A549 (cell line): ENCODE data around the gene TP73. TPM values are rescaled to one million over a fixed set of nuclear protein-coding genes. Genes with fewer than 3 reads are reported as not detected.

ENCODE experiments used
- ATAC-seq, 2 experiments: fragments of 200-7000 bp in 1 of 2; fragments of >200 bp in 1 of 2; cut with Nextera tagmentation in 1 of 2; cut with Tn5 transposase in 1 of 2; 3 replicates each; pipeline versions ENCODE4 v1.8.0 to v1.9.1; 2018 to 2020; ENCODE audit warnings: mild to moderate bottlenecking in 1 of 2, moderate library complexity in 1 of 2
- CTCF ChIA-PET: fragments of 300-600 bp; sonication (Branson Sonifier 250); formaldehyde crosslinking; extraction: SDS; loops from one replicate; lab custom pipeline; 2021; ENCODE audit warnings: antibody characterized with exemption, inconsistent platforms; lab: Yijun Ruan, JAX
- POLR2A ChIA-PET: fragments of 350-600 bp; formaldehyde crosslinking; extraction: SDS; loops from one replicate; lab custom pipeline; 2021; ENCODE audit warnings: antibody characterized with exemption, inconsistent platforms; lab: Yijun Ruan, JAX
- DNase-seq, 2 experiments: peaks; one replicate each; pipeline versions ENCODE4 v3.0.0 to v3.0.0-alpha.2; 2011 to 2016; ENCODE audit warnings: low read depth in 1 of 2, low spot score in 1 of 2
- FAIRE-seq: peaks from 2 replicates; lab custom pipeline; 2011; peaks lifted over from hg19 to GRCh38; lab: Jason Lieb, UNC
- H3K27ac ChIP-seq, 2 experiments: fragments of >200 bp; sonication (Bioruptor Twin); formaldehyde crosslinking; 3 replicates each; pipeline ENCODE4 v1.5.1; 2016 to 2017
- H3K4me1 ChIP-seq: fragments of >200 bp; sonication (Bioruptor Twin); formaldehyde crosslinking; 3 replicates; pipeline ENCODE4 v1.6.1; 2016
- H3K4me2 ChIP-seq: fragments of >200 bp; sonication (Bioruptor Twin); formaldehyde crosslinking; 3 replicates; pipeline ENCODE4 v1.6.1; 2016
- H3K4me3 ChIP-seq: fragments of >200 bp; sonication (Bioruptor Twin); formaldehyde crosslinking; 3 replicates; pipeline ENCODE4 v1.5.1; 2016
- H3K9me3 ChIP-seq: fragments of >200 bp; sonication (Bioruptor Twin); formaldehyde crosslinking; 3 replicates; pipeline ENCODE4 v1.6.1; 2016
- BCL3 ChIP-seq: fragments of >200 bp; sonication (Bioruptor Twin); formaldehyde crosslinking; IDR thresholded peaks from 3 replicates; pipeline ENCODE4 v1.6.1; 2016
- BHLHE40 ChIP-seq: IDR thresholded peaks from 2 replicates; pipeline ENCODE4 v1.6.1; 2012; ENCODE audit warnings: low read depth, low read length, inconsistent platforms
- CBX8 ChIP-seq: fragments of 200-600 bp; sonication (generic); IDR thresholded peaks from 2 replicates; pipeline ENCODE4 v1.6.1; 2016
- CHD4 ChIP-seq: fragments of 200-600 bp; sonication (generic); IDR thresholded peaks from 2 replicates; pipeline ENCODE4 v1.6.1; 2016; ENCODE audit warnings: antibody characterized with exemption, mild to moderate bottlenecking, borderline replicate concordance
- CTCF ChIP-seq: fragments of >200 bp; sonication (Bioruptor Twin); formaldehyde crosslinking; IDR thresholded peaks from 3 replicates; pipeline ENCODE4 v1.5.1; 2016
- EHMT2 ChIP-seq: fragments of 200-600 bp; sonication (generic); IDR thresholded peaks from 2 replicates; pipeline ENCODE4 v1.6.1; 2016; ENCODE audit warnings: antibody characterized with exemption, low read depth, mild to moderate bottlenecking, moderate library complexity
- EP300 ChIP-seq, 2 experiments: fragments of >200 bp; sonication (Bioruptor Twin); formaldehyde crosslinking; IDR thresholded peaks; 2 replicates in 1 of 2; 3 replicates in 1 of 2; pipeline ENCODE4 v1.6.1; 2016 to 2017
- HDAC2 ChIP-seq: fragments of 200-600 bp; sonication (generic); IDR thresholded peaks from 2 replicates; pipeline ENCODE4 v1.6.1; 2016
- HEYL ChIP-seq: fragments of 250-450 bp; sonication (Bioruptor Pico); IDR thresholded peaks from 2 replicates; pipeline ENCODE4 v1.8.0; 2021; ENCODE audit warnings: mild to moderate bottlenecking, moderate library complexity
- MAZ ChIP-seq: fragments of 150-350 bp; IDR thresholded peaks from 2 replicates; pipeline ENCODE4 v1.6.1; 2014; ENCODE audit warnings: antibody characterized with exemption, low read depth, low read length, borderline replicate concordance
- NR3C1 ChIP-seq: fragments of >200 bp; sonication (Bioruptor Twin); formaldehyde crosslinking; IDR thresholded peaks from 3 replicates; pipeline ENCODE4 v1.6.1; 2017
- POLR2A ChIP-seq: IDR thresholded peaks from 2 replicates; pipeline ENCODE4 v1.6.1; 2012; ENCODE audit warnings: mild to moderate bottlenecking, low read length
- RAD21 ChIP-seq, 2 experiments: fragments of >200 bp in 1 of 2; sonication (Bioruptor Twin) in 1 of 2; formaldehyde crosslinking in 1 of 2; IDR thresholded peaks in 1 of 2; conservative IDR thresholded peaks in 1 of 2; 2 replicates in 1 of 2; 3 replicates in 1 of 2; pipeline ENCODE4 v1.6.1; 2012 to 2018; ENCODE audit warnings: inconsistent platforms in 1 of 2
- RFX5 ChIP-seq: fragments of 450-650 bp; IDR thresholded peaks from 2 replicates; pipeline ENCODE4 v1.7.1; 2014; ENCODE audit warnings: antibody characterized with exemption, mild to moderate bottlenecking, moderate library complexity
- RNF2 ChIP-seq: fragments of 200-600 bp; sonication (generic); IDR thresholded peaks from 2 replicates; pipeline ENCODE4 v1.6.1; 2016; ENCODE audit warnings: low read depth, mild to moderate bottlenecking, antibody characterized with exemption, moderate library complexity, borderline replicate concordance
- SREBF2 ChIP-seq: fragments of 450-650 bp; IDR thresholded peaks from 2 replicates; pipeline ENCODE4 v1.6.1; 2014; ENCODE audit warnings: mild to moderate bottlenecking, moderate library complexity
- TP53 ChIP-seq: fragments of 250-450 bp; sonication (Bioruptor Pico); IDR thresholded peaks from 2 replicates; pipeline ENCODE4 v1.5.0; 2021; ENCODE audit warnings: mild to moderate bottlenecking, moderate library complexity
- ZSCAN20 ChIP-seq: fragments of 250-450 bp; sonication (Bioruptor Pico); IDR thresholded peaks from 2 replicates; pipeline ENCODE4 v1.8.0; 2022; ENCODE audit warnings: mild to moderate bottlenecking, moderate library complexity
- WGBS: methylation state at CpG from one replicate; pipeline ENCODE4 v1.1.6; 2017; ENCODE audit errors: missing lambda C conversion rate; 5-methylcytosine and 5-hydroxymethylcytosine counted together
- polyA plus RNA-seq, 4 experiments: library from polyadenylated mRNA; depleted of rRNA in 3 of 4; stranded (reverse); fragments of >200 nt; fragmentation: RNase III in 1 of 4; extraction: RNeasy Plus Mini Kit Qiagen cat#74134 plus additional on column Dnase treatment in 1 of 4; gene quantifications; 2 replicates in 3 of 4; 3 replicates in 1 of 4; pipeline ENCODE4 v1.2.3, GENCODE V29; 2011 to 2017
- TF ChIP-seq, protein P1 (sequence below): fragments of >200 bp; sonication (Bioruptor Twin); formaldehyde crosslinking; IDR thresholded peaks from 2 replicates; pipeline ENCODE4 v1.6.1; 2016
- TF ChIP-seq, protein P2 (sequence below): fragments of 450-650 bp; IDR thresholded peaks from 2 replicates; pipeline ENCODE4 v1.6.1; 2014; ENCODE audit warnings: antibody characterized with exemption

Gene TP73
- polyA plus RNA-seq, 2 of the 4 experiments (the other 2 are of a cell fraction), result 0.01 to 0.25 TPM

- H3K4me2 ChIP-seq, result no peak overlapping the region
- no peaks in the 10 kb centered on the region for H3K9me3 ChIP-seq
- no peak for DNase-seq
- H3K4me3 ChIP-seq, result no peak overlapping the region
- 93% methylated on average over 19 of the region's 22 CpGs for WGBS
- no peak for FAIRE-seq
- ChIA-PET POLR2A (no interaction called here), CTCF (no interaction called here)
- TF ChIP-seq SREBF2, result no peak
- TF ChIP-seq, protein P1, sequence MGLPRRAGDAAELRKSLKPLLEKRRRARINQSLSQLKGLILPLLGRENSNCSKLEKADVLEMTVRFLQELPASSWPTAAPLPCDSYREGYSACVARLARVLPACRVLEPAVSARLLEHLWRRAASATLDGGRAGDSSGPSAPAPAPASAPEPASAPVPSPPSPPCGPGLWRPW, result no peak
- TF ChIP-seq CTCF, result no peak
- TF ChIP-seq, protein P2, sequence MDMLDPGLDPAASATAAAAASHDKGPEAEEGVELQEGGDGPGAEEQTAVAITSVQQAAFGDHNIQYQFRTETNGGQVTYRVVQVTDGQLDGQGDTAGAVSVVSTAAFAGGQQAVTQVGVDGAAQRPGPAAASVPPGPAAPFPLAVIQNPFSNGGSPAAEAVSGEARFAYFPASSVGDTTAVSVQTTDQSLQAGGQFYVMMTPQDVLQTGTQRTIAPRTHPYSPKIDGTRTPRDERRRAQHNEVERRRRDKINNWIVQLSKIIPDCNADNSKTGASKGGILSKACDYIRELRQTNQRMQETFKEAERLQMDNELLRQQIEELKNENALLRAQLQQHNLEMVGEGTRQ, result no peak
- no peak for TF ChIP-seq CHD4
- TF ChIP-seq CBX8, result no peak
- TF ChIP-seq TP53, result no peak
- no peak for TF ChIP-seq RAD21 (conservative IDR thresholded peaks at IDR 0.05 in 1 of 2, IDR thresholded peaks at IDR 0.05 in 1 of 2)
- no peak for TF ChIP-seq HDAC2
- no peak for TF ChIP-seq BHLHE40
- no peak for TF ChIP-seq ZSCAN20 (CRISPR knock-in tag)
- no peak for TF ChIP-seq POLR2A
- TF ChIP-seq MAZ, result no peak
- no peaks in the 10 kb centered on the region for H3K4me1 ChIP-seq
- ATAC-seq, result no peak
- H3K27ac ChIP-seq, result no peak overlapping the region
Measured at GRCh38 chr1:3741566-3742438, 89.5 kb downstream of the TP73 start.

- DNase-seq (no peak), ATAC-seq (no peak), FAIRE-seq (no peak)
- CTCF ChIA-PET, result no interaction called here
- WGBS, result 83% methylated on average over 22 of the region's 24 CpGs
- Histone ChIP-seq H3K4me3 (no peak overlapping the region), H3K27ac (no peak overlapping the region), H3K4me2 (no peak overlapping the region), H3K4me1 (peaks cover 2% of the 10 kb centered on the region; the same call in 2 of the 3 replicates), H3K9me3 (no peaks in the 10 kb centered on the region)
- POLR2A ChIA-PET, result no interaction called here
- TF ChIP-seq SREBF2 (no peak), NR3C1 (no peak), TP53 (no peak), RNF2 (no peak), EP300 (IDR thresholded peaks at IDR 0.05) (no peak), HEYL (CRISPR knock-in tag) (no peak), BCL3 (no peak), RFX5 (no peak), EHMT2 (no peak), CBX8 (no peak), ZSCAN20 (CRISPR knock-in tag) (no peak)
Measured at GRCh38 chr1:3742439-3743298, 90.4 kb downstream of the TP73 start.
